ENCODE data around the gene CDC34.

The CDC34 gene

GRCh38 chr19:577439-578392 lies 46.2 kb downstream of the CDC34 start:
- no peak for DNase-seq (ENCODE audit: low read depth)
- no peak overlapping the region for H3K4me3 ChIP-seq (ENCODE audit: low read depth, low read length)
- no peak for TF ChIP-seq CTCF (conservative IDR thresholded peaks at IDR 0.05; ENCODE audit: low read depth, low read length)

- no peak for DNase-seq (ENCODE audit: low read depth)
- TF ChIP-seq CTCF (conservative IDR thresholded peaks at IDR 0.05; ENCODE audit: low read depth, low read length), result no peak
- H3K4me3 ChIP-seq (ENCODE audit: low read depth, low read length), result no peak overlapping the region
Observed at GRCh38 chr19:579111-579841, 47.7 kb downstream of the CDC34 start.

GRCh38 chr19:579842-580155 lies 48.2 kb downstream of the CDC34 start:
- TF ChIP-seq CTCF (conservative IDR thresholded peaks at IDR 0.05; ENCODE audit: low read depth, low read length), result no peak
- no peak for DNase-seq (ENCODE audit: low read depth)
- no peak overlapping the region for H3K4me3 ChIP-seq (ENCODE audit: low read depth, low read length)

- no peak overlapping the region for H3K4me3 ChIP-seq (ENCODE audit: low read depth, low read length)
- TF ChIP-seq CTCF (conservative IDR thresholded peaks at IDR 0.05; ENCODE audit: low read depth, low read length), result no peak
- DNase-seq (ENCODE audit: low read depth), result no peak
Observed at GRCh38 chr19:580274-580835, 48.8 kb downstream of the CDC34 start.

- no peak overlapping the region for H3K4me3 ChIP-seq (ENCODE audit: low read depth, low read length)
- no peak for DNase-seq (ENCODE audit: low read depth)
Observed at GRCh38 chr19:581399-582111, 50.0 kb downstream of the CDC34 start.

More at GRCh38 chr19:581399-582111, 50.0 kb downstream of the CDC34 start:
- TF ChIP-seq CTCF (conservative IDR thresholded peaks at IDR 0.05; ENCODE audit: low read depth, low read length), result no peak
